Ishikawa (cell line): ENCODE results near the gene C3.

ENCODE experiments used
- CREB1 ChIP-seq: IDR thresholded peaks from 2 replicates; pipeline ENCODE4 v1.6.1; 2012; ENCODE audit warnings: low read depth
- FOXM1 ChIP-seq: IDR thresholded peaks from 2 replicates; pipeline ENCODE4 v1.6.1; 2012; ENCODE audit warnings: low read depth, borderline replicate concordance
- NFIC ChIP-seq: IDR thresholded peaks from 2 replicates; pipeline ENCODE4 v1.6.1; 2012
- RAD21 ChIP-seq: IDR thresholded peaks from 2 replicates; pipeline ENCODE4 v1.6.1; 2012; ENCODE audit warnings: low read depth
- TAF1 ChIP-seq: IDR thresholded peaks from 2 replicates; pipeline ENCODE4 v1.6.1; 2012; ENCODE audit warnings: low read depth, mild to moderate bottlenecking
- TCF12 ChIP-seq: IDR thresholded peaks from 2 replicates; pipeline ENCODE4 v1.6.1; 2012; ENCODE audit warnings: low read depth
- TF ChIP-seq, protein P1 (sequence below): IDR thresholded peaks from 2 replicates; pipeline ENCODE4 v1.6.1; 2012; ENCODE audit warnings: low read depth, mild to moderate bottlenecking

DNA sequence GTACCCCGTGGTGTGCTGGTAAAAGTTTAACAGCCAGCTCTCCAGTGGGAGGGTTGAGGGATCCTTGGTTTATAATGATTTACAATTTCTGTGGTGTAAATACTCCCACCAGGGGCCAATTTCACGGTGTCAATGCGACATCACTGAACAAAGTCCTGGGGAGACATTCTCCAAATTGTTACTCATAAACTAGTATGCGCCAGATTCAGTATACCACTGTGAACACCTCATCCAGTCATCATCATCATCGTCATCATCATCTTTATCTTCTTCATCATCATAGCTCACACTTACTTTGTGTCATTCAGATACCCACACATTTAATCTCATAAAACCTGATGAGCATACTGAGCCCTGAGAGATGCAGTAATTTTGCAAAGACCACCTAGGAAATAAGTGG, 33.3 kb downstream of the C3 start:
- TF ChIP-seq NFIC: no peak
- TF ChIP-seq TAF1: no peak
- TF ChIP-seq RAD21: no peak
- TF ChIP-seq FOXM1: no peak
- no peak for TF ChIP-seq CREB1
- TF ChIP-seq TCF12: no peak
- TF ChIP-seq, protein P1, sequence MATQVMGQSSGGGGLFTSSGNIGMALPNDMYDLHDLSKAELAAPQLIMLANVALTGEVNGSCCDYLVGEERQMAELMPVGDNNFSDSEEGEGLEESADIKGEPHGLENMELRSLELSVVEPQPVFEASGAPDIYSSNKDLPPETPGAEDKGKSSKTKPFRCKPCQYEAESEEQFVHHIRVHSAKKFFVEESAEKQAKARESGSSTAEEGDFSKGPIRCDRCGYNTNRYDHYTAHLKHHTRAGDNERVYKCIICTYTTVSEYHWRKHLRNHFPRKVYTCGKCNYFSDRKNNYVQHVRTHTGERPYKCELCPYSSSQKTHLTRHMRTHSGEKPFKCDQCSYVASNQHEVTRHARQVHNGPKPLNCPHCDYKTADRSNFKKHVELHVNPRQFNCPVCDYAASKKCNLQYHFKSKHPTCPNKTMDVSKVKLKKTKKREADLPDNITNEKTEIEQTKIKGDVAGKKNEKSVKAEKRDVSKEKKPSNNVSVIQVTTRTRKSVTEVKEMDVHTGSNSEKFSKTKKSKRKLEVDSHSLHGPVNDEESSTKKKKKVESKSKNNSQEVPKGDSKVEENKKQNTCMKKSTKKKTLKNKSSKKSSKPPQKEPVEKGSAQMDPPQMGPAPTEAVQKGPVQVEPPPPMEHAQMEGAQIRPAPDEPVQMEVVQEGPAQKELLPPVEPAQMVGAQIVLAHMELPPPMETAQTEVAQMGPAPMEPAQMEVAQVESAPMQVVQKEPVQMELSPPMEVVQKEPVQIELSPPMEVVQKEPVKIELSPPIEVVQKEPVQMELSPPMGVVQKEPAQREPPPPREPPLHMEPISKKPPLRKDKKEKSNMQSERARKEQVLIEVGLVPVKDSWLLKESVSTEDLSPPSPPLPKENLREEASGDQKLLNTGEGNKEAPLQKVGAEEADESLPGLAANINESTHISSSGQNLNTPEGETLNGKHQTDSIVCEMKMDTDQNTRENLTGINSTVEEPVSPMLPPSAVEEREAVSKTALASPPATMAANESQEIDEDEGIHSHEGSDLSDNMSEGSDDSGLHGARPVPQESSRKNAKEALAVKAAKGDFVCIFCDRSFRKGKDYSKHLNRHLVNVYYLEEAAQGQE: no peak
